GM18867 (cell line): ENCODE data around the gene MED27.

ENCODE experiments used
- ATAC-seq: cut with Tn5 transposase; IDR thresholded peaks from one replicate; pipeline ENCODE4 v1.9.1; 2021; ENCODE audit warnings: mild to moderate bottlenecking, moderate library complexity; ENCODE audit not compliant: unreplicated experiment

Gene MED27

DNA sequence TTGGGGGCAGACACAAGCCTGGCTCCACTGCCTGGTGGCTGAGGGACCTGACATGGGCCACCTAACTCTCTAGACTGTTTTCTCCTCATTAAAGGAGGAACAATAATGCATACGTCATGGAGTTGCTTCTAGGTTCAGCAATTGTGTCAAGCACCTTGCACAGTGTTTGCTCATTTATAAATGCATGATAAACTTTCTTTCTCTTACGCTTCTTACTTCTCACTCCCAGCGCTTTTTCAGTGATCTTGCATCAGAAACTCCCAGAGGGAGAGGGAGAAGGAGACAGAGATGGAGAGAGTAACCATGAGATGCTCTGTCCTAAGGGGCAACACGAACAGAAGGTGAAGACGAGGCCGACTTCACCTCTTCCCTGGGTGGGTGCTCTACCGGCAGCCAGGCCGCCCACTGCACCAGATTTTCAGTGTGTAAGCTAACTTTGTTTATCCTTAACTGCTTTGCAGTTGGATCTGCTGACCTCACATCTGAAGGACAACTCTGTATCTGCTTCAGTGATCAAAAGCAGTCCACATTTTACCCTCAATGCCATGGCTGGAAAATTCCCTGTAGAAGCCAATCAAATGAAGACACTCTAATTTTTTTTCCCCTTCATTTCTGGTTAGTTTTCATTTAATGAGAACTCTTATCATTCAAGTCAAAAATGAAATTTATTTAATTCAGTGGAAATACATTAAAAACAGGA, 35.3 kb downstream of the MED27 start:
- ATAC-seq, result no peak

DNA sequence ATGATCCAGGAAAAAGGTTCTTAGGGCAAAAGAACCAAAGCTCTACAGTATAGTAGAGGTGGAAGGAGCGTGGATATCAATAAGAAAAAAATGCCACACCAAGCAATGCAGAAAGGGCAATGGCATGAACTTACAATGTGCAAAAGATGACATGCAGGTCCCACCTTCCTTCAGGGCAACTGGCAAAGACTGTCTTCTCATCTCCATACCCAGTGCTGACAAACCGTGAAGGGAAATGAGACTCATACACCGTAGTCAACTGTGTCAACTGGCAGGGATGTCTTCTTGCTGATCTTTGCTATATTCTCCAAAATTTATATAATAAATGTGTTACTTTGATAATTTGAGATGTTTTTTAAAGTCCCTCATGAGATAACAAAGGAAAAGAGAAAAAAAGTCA, 36.0 kb downstream of the MED27 start:
- ATAC-seq, result no peak

DNA sequence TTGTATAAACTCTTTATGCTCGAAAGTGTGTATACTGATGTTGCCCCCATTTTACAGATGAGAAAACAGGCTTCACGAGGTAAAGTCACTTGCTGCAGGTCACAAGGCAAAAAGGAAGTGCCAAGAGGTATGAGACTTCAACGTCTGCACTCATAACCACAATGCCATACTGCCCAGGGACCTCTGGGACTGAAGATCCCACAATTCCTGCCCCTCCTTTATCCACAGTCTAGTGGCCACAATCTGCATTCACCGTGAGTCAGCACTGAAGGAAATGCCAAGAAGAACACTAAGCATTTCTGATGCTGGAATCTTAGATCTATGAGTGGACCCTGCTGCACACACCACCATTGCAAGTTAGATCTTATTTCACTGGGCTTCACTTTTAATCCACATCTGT, 37.3 kb downstream of the MED27 start:
- no peak for ATAC-seq

DNA sequence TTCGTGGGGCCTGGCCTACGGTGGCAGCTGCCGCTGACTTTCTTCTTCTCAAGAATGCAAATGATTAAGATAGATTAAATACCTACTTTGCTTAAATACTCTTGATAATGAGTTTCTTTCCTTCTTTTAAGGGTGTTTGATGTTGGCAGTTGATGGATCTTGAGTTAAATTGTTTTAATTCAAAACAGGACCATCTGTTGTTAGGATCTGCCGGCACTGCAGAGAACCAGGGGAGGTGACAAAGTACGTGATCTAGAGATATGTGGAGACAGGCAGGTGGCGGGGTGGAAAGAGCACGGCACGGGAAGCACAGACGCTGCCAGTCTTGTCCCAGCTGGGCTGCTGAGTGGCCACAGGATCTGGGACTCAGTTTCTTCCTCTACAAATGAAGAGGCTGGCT, 37.9 kb downstream of the MED27 start:
- ATAC-seq, result no peak

DNA sequence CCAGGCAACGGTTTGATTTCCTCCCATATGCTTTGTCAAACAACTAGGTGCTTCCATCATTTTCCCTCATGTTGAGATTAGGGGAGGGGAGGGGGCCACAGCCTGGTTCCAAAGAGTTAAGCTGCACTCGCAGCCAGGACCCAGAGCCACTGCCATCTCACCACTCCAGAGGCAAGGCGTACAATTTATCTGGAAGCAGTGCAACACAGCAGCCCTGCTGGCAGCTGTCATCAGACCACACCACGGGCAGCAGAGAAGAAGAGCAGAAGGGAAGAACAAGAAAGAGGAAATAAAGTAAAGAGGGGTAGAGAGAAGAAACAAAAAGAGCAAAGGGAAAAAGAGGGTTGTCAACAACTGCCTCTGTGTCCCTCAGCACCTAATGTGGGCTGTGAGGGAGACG, 38.9 kb downstream of the MED27 start:
- ATAC-seq, result no peak

DNA sequence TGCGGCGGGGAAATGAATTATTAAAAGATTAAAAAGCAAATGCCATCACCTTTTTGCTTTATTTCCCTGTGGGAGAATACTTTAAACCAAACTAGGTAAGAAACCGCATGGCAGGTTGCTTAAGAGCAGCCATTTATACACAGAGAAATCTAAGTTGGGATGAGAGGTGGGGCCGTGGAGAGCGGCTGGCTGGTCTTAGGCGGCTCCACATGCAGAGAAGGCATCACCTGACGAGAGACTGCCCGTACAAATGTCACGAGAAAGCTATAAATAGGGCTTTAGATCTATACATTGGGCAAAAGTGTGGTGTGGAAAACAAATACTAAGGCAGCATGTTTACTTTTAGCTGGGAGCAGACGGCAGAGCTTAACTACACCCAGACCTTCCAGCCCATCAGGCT, 39.4 kb downstream of the MED27 start:
- no peak for ATAC-seq

DNA sequence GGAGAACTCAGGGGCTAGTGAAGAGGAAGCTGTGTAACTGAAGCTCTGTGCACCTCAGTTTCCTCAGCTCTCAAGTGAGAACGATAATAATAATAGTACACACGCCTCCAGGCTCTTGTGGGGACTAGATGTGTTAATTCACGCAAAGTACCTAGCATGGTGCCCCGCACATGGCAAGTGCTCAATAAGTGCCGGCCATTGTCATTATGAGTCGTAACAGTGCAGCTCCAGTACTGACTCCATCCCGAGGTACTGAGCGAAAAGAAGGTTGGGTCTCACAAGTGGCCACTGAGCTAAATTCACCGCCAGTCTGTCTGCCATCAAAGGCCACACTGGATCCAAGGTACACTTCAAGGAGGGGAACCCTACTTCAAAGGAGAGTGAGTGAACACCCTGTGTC, 40.4 kb downstream of the MED27 start:
- ATAC-seq, result no peak

DNA sequence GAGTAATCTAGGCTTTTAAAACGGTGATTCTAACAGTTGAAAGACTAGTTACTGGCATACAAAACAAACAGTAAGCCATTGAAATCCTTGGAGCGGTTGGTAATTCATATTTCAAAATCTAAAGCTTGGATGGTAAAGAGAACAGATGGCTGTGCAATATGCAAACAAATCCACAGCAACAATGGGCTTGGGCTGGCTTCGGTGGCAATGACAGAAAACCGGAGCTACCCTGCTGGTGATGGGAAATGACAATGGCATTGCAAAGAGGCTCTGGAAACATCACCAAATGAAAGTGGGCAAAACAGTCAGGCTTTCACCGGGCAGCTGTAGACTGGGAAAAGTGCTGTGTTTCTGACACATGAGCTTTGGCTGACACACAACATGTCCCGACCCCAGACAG, 42.2 kb downstream of the MED27 start:
- no peak for ATAC-seq

DNA sequence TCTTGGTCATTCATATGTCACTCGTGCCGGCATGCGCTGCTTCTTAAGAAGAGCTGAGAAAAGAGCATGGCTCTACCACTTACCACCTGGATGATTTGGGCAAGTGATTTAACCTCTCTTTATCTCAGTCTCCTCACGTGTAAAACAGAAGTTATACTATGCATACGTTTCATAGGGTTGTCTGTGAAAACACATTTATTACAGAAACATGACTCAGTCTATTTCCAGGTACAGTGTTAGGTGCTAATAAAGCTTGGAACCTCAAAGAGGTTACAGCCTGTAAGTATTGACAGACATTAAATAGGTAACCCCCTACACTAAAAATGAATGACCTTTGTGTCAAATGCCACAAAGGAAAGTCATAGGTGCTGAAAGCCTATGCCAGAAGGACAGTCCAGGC, 43.1 kb downstream of the MED27 start:
- no peak for ATAC-seq

DNA sequence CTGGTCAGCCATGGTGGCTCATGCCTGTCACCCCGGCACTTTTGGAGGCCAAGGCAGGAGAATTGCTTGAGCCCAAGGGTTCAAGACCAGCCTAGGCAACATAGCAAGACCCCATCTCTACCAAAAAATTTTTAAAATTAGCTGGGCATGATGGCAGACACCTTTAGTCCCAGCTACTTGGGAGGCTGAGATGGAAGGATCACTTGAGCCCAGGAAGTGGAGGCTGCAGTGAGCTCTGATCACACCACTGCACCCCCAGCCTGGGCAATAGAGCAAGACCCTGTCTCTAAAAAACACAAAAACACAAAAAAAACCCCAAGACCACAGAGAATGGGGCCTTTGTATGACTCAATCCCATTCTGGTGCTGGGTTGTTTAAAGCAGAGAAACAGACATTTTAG, 44.0 kb downstream of the MED27 start:
- ATAC-seq, result no peak

DNA sequence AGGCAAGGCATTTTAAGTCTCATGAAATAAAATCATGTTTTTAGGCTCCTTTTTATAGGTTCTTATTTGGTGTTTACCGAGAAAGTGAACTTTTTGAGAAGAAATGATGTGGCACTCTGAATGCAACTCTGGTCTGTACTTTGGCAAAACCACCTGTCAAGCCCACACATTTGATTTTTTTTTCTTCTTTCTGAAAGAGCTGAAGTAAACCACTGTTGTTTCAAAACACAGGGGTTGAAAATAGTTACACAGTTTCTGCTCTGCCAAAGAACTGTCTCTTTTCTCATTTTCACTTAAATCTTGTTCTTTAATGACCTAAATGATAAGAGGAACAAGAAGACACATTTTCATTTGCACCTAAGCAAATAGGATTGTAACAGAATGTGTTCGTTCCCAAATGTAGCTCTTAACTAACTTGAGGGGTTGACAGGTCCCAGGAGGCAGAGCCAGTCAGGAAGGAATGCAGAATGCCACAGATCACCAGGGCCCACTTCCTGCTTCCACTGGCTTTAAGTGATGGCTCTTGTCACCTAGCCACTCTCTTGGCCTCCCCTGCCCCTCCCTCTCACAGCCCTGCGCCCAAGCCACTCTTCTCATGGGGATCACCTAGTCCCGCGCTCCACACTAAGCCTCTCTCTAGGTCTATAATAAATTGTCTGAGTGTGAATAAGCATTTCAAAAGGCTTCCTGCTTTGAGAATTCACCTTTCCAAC, 47.3 kb downstream of the MED27 start:
- ATAC-seq, result peak; percentile 64

DNA sequence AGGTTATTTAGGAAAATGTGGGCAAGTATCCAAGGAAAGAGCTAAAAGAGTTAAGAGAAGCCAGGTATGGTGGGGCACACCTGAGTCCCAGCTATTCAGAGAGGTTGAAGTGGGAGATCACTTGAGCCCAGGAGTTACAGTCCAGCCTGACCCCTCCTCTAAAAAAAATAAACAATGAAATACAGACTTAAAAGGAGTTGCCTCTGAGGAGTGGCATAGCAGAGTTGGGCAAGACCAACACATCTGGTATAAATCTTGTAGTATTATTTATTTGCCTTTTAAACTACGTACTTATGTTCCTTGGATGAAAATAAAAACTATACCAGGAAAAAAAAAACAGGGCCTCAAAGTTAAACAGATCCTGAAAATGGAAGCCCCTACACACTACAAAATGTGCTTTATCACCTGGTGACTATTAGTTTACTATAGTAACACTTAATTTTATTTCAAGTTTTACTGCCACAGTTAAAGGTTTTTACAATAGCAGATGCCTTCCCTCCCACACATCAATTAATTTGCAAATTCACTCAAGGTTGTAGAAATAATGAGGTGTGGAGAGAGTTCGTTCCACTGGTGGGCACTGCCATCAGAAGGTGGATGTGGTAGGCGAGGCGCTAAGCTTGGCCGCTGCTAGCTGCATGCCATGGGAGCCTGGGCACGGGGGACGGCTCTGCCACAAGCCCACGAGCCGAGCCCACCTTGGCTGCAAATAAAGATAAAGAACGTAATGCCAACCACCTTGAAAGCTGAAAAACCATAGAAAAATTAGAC, 48.0 kb downstream of the MED27 start:
- ATAC-seq, result no peak

DNA sequence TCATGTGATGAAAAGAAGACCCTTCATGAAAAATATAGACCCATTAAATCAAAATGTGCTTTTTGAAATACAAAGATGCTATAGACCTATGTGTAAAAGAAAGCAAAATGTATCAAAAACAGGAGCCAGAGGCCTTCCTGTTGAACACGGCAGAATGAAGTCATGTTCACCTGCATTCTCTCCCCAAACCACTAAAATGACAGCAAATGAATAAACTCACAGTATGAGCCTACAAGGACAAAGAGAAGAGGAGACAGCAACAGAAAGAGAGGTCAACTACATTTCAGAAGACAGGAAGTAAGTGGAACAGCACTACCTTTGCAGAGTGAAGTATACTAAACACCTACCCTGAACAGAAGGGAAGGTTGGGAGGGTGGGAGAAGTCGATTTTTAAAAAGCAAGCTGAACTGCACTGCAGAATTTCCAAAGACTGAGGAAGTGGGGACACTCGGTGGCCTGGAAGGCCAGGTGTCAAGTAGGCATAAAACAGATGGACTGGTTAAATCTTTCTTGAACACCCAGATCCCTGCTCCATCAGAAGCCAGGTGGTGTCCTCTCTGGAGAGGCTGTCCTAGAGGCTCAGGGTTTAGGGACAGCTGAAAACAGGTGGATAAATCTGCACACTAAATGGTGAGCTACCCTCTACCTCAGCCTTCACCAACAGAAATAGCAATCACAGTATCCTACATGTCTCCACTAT, 48.9 kb downstream of the MED27 start:
- no peak for ATAC-seq

DNA sequence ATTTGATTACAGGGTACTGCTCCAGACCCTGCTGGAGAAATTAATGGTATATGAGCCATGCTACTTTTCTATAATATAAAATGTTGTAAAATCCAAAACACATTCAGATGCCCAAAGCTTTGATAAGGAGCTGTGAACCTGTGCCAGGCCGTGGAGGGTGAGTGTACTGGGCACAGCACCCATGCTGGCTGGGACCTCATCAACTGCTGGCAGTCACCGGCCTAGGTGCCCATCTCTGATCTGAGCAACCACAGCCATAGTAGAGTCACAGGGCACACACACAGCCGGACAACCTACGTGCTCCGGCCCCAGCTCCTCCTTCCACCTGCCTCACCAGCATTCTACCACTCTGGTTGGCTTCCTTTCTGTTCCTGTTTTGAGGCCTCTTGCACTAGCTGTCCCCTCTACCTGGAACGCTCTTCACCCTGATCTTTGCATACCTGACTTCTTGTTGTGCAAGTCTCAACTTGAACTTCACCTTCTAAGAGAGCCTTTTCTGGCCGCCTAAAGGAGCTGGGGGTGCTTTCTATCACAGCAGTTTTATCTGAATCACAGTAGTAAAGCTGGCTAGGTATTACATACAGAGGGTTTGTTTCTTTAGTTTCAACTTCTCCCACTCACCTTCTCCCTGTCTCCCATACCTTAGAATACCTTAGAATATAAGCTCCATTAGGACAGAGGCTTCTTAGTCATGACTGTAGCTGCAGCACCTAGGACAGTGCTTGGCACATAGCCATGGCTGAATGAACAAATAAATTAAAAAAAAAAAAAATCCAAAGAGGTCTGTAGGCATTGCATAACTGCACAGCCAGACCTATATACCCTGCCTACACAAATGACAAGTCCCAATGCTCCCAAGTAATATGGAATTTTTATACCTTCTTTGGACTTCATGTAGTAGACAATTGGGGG, 51.7 kb downstream of the MED27 start:
- no peak for ATAC-seq

DNA sequence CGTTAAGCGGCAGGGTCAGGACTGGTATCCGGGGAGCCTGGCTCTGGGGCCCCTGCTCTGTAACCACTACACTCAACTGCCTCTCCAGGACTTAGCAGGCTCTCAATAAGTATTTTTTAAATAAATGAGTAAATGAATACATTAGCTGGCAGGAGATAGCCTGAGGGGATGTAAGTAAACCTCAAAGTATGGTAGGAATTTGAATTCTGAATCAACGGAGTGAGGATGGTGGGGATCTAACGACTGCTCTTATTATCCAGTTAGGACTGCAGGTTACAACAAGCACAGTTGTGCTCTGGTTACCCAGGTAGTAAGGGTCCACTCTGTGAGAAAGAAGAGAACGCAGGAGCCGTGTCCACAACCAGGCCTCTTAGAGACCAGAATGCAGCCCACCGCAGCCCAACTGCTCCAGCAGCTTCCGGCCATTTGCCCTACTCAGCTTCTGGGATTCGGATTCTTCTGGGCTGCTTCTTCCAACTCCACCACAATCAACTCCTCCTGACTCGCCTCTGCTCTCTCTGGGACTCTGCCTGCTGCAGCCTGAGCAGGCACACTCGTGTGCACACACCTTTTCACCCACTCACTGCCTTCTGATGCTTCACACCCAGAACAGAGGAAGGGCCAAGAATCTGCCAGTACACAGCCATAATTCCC, 52.6 kb downstream of the MED27 start:
- ATAC-seq, result no peak

DNA sequence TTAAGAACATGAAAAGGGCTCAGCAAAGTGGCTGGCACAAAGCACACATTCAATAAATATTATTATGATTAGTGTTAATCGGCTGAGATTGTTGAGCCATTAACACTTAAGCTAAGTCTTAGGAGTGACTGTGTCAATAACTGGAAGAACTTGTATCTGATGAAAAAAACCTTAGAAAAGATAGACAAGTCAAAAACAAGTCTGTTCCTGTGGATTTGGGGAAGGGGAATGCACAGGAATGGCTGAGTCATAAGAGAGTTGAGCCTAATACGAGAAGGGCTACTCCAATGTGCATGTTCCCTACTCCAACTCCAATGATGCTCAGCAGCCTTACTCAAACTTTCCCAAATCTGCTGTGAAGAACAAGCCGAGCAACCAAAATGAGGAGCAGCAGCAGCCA, 53.9 kb downstream of the MED27 start:
- no peak for ATAC-seq

DNA sequence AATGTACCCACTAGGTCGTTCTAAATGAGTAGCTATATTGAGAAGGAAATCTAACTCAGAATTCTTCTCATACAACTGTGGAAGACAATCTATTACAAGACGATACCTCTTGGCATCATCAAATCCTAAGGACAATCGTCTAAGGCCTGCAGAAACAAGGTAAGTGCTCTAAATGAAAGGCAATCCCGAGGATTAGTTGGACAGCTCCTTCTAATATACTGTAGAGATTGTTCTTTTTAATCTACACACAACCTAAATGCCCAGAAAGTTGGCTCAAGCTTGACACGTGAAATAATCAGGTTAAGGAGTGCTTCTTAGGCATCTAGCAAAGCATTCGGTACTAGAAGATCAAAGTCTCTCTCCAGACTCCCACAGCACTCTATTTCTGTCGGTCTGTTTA, 55.1 kb downstream of the MED27 start:
- ATAC-seq, result no peak

DNA sequence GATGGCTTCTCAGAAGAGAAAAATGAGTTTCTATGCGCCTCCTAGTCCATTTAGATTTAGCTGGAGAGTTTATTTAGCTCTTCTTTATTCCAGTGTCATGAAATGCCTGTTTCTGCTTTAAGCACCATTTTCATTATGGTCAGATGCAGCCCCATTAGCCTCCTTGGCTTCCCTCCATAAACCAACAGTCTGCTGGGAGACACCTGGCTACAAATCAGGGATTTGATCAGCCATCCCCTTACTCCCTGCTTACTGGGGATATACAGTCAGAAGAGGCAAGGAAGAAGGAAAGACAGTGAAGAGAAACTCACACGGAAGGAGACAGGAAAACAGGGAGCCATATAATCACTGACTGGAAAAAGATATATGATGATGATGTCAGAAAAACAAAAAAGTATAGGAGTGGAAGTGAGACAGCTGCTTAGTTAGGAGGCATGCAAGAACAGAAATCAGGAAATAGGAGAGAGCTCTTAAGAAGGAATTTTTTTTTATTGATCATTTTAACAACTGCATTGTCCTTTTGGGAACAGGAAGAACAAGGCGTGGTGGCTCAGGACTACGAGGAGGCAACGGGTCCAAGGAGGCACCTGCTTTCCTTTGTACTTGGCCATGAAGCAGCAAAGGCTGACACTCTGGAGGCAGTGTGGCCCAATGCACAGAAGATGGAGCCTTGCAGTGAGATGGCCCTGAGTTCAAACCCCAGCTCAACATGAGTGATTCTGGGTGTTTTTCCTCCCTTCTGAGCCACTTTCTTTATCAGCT, 56.1 kb downstream of the MED27 start:
- no peak for ATAC-seq

DNA sequence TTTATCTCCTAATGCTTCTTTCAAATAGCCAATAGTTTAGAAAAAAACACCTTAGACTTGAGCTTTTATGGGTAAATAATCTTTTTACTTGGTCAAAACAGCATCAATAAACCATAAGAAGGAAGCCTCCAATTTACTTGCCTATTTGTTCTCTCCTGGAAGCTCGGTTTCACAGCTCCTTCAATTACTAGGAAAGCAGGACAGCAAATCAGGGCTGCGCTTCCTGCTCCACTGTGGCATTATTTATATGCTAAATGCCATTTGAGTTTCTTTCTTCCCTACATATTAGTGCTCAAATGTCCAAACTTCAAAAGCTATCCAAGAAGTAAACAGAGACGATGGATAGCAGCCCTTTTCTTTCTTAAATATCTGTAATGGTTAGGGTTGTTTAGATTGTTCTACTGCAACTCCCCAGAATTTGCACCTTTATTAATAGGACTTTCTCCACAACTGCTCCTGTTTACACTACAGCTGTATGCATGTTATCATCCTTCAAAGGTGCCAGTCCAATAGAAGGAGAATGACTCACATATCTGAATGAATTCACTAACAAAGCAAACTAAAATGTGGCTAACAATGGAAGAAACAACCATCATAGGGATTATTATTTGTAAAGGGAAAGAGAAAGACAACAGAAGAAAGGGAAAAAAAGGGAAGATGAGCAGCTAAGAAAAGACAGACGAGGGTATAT, 58.7 kb downstream of the MED27 start:
- ATAC-seq, result no peak
